ENCODE measurements around the gene FMC1.
"Not testable (repeated sequence)": the region's sequence is repeated elsewhere in the genome, so short reads cannot be mapped to it uniquely, and the experiment has no call there.

FMC1 gene

DNA sequence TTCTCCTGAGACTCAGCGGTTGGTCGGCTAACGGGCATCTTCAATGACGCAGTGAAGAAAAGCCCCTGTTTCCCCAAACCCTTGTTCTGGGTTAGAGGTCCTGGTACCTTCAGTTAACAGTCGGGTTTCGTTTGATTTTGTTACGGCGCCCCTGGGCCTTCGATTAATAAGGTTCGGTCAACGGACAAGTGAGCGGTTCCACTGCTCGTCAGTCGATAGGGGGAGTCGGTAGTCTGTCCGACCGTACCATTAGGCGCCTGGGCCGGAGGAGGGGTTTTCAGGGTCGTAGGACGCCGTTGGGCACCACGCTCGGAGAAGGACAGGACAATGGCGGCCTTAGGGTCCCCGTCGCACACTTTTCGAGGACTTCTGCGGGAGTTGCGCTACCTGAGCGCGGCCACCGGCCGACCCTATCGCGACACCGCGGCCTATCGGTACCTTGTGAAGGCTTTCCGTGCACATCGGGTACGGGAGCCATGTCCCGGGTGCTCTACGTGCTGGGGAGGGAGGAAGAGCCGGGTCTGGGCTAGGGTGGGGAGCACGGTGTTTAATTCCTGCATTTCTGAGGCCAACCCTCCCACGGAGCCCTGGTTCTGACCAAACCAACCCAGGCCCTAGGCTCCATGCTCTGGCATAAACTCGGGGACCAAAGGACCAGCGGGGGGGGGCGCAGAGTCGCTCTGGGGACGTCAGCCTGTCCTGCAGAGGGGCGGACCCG is at the start of gene FMC1:
Gene FMC1 (plus strand): TSS at position 280 of the 718 bp plus-strand sequence. CDS start 48 bp downstream, at position 328.
- DNase-seq (ENCODE audit: low read depth in 4 of 4, low spot score in 1 of 4): peak; percentile 65 to 83 (median 72)

- DNase-seq (ENCODE audit: low read depth in 4 of 4, low spot score in 1 of 4): no peak
Measured at GRCh38 chr7:139292821-139293220, 48.3 kb upstream of the FMC1 start.

GRCh38 chr7:139293534-139293933 is 47.6 kb upstream of the FMC1 start:
- DNase-seq (ENCODE audit: low read depth in 4 of 4, low spot score in 1 of 4): no peak

- no peak for DNase-seq (ENCODE audit: low read depth in 4 of 4, low spot score in 1 of 4)
Measured at GRCh38 chr7:139294241-139294640, 46.9 kb upstream of the FMC1 start.

DNA sequence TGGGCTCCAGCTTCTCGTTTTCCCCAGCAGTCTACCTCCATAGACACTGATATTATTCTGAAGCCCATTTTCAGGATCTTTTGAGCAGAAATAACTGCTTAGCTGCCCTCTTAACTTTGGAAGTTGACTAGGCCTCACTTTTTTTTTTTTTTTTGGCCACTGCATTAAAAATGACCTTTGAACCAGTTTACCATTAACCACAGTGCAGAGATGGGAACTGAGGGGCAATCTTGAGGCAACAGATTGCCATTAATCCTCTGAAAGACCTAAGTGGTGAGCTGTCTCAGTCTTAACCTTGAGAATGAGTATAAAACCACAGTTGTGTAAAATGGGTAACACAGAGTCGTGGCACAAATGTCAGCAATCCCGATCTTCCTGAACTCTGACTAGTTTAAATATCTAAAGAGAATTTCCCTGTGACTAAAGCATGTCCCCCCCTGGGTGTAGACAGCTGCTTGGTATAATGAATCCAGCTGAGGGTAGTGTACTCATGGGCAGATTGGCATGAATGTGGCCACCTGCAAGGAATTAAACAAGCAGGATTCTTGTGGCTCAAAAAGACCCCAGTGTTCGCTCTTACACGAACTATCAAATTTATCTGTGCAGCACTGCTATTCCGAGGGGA is 46.1 kb upstream of the FMC1 start:
- no peak for DNase-seq (ENCODE audit: low read depth in 4 of 4, low spot score in 1 of 4)

DNA sequence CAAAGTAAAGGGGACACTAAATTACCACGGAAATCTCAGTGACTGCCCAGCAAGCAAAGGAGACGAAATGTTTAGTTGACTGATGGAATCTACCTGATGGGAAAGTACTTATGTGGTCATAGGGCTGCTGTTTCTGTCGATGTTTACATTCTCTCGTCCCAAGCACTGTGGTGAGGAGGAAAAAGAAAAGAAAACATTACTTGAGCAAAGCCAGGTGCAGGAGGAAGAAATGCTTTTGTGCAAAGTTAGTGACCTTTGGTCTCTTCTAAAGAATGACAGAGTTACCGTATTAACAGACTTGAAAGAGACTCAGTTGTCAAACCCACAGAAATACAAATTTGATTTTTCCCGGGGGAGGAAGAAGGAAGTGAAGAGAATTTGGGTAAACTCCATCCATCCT is 43.3 kb upstream of the FMC1 start:
- no peak for DNase-seq (ENCODE audit: low read depth in 4 of 4, low spot score in 1 of 4)

DNA sequence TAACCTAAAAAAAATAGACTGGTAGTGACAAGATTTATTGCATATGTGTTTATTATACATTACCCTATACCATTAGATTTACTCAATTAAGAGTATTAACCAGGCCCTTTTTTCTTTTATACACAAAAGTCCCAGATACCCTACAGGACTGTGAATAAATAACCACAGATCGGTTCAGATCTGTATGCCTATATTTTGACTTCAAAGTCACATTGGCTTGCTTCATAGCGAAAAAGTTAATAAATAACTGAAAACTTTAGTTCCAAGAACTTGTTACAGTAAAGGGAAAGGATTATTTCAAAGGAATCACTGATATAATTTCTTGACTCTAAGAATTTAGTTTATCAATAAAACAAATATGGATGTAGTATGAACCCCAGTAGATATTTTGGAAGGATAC is 41.8 kb upstream of the FMC1 start:
- DNase-seq (ENCODE audit: low read depth in 4 of 4, low spot score in 1 of 4): no peak

- DNase-seq (ENCODE audit: low read depth in 4 of 4, low spot score in 1 of 4): no peak
Measured at GRCh38 chr7:139300390-139300789, 40.7 kb upstream of the FMC1 start.

DNA sequence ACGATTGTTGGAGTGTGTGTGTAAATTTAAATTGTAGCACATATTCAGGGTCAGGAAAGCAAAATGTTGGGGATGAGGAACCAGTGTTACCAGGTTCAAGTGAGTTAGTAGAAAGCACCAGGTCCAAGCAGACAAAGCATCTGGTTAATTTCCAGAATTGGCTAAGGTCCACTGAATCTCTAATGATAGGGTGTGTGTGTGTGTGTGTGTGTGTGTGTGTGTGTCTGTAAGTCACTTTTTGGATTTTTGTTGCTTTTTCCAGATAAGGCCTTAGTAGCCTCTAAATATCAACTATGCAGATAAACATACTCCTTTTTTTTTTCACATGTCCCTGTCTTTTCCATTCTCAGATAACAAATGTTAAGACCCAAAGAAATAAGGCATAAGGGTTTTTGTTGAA is 36.6 kb upstream of the FMC1 start:
- DNase-seq (ENCODE audit: low read depth in 4 of 4, low spot score in 1 of 4): no peak

DNA sequence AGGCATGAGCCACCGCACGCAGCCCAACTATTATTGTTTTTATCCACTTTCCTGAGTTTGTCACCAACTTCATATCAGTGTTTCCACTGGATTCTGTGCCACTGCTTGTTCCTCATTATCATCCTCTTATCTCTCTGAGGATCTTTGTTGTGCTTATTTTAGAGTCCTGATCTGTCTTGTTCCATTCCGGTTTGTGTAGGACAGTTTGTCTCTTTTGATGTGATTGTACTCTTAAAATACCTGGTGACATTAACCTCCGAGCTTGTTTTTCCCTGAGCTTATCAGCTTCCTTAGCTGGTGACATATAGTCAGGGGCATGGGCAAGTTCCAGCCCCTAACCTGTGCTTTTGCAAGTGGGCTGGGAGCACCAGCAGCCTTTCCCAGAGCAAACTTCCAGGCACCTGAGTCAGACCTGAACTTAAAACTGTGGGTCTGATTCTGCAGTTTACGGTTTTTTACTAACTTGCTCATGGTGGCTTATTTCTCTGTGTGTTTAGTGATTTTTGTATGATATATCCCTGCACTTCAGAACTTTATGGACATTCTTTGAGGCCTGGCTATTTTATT is 23.1 kb upstream of the FMC1 start:
- DNase-seq (ENCODE audit: low read depth in 4 of 4, low spot score in 1 of 4): no peak

- DNase-seq (ENCODE audit: low read depth in 4 of 4, low spot score in 1 of 4): no peak
Measured at GRCh38 chr7:139321071-139321745, 19.9 kb upstream of the FMC1 start.

DNA sequence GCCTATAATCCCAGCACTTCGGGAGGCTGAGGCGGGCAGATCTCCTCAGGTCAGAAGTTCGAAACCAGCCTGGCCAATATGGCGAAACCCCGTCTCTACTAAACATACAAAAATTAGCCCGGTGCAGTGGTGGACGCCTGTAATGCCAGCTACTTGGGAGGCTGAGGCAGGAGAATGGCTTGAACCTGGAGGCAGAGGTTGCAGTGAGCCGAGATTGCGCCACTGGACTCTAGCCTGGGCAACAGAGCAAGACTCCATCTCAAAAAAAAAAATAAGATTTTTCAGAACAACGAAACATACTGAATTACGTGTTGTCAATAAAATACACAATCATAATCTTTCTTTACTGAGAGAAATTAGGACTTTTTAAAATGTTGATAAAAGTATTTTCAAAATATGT is 16.4 kb upstream of the FMC1 start:
- not testable (repeated sequence) for DNase-seq (ENCODE audit: low read depth in 4 of 4, low spot score in 1 of 4)

- no peak for DNase-seq (ENCODE audit: low read depth in 4 of 4, low spot score in 1 of 4)
Measured at GRCh38 chr7:139328375-139328774, 12.8 kb upstream of the FMC1 start.

DNA sequence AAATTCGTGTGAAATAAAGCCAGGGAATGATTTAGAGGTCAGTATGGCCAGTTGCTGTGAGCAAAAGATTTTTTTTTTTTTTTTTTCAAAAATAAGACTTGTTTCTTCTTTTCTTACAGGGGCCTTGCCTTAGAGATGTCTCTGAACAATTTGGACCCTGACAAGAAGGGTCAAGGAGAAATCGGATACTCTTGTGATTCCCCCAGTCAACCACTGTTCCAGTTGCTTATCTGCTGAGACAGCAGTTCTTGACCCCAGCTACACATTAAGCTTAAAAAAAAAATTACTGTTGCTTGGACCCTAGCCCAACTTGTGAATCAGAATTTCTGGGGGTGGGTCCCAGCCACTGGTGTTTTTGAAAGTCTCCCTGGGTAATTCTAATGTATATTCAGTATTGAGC is 12.0 kb upstream of the FMC1 start:
- DNase-seq (ENCODE audit: low read depth in 4 of 4, low spot score in 1 of 4): no peak

- no peak for DNase-seq (ENCODE audit: low read depth in 4 of 4, low spot score in 1 of 4)
Measured at GRCh38 chr7:139330333-139331030, 10.7 kb upstream of the FMC1 start.

GRCh38 chr7:139332697-139333359 is 8.3 kb upstream of the FMC1 start:
- no peak for DNase-seq (ENCODE audit: low read depth in 4 of 4, low spot score in 1 of 4)

- DNase-seq (ENCODE audit: low read depth in 4 of 4, low spot score in 1 of 4): not testable (repeated sequence)
Measured at GRCh38 chr7:139333443-139333842, 7.7 kb upstream of the FMC1 start.

GRCh38 chr7:139334399-139335150 is 6.6 kb upstream of the FMC1 start:
- DNase-seq (ENCODE audit: low read depth in 4 of 4, low spot score in 1 of 4): no peak

GRCh38 chr7:139339025-139339424 is 2.1 kb upstream of the FMC1 start:
- DNase-seq (ENCODE audit: low read depth in 4 of 4, low spot score in 1 of 4): no peak

- no peak for DNase-seq (ENCODE audit: low read depth in 4 of 4, low spot score in 1 of 4)
Measured at GRCh38 chr7:139339698-139340036, 1.5 kb upstream of the FMC1 start.

Measured in stimulated activated CD4-positive, alpha-beta T cell treated with anti-CD3 and anti-CD28 coated beads, Interleukin-1b, Interleukin-23, amount 100 ng/mL, for 24 hours (primary cell).